HCT116 (cell line): Measurements from ENCODE around the gene ALAS1.

ENCODE experiments used
- CTCF ChIP-seq, 3 experiments: fragments of 200-600 bp in 1 of 3; sonication (generic) in 1 of 3; IDR thresholded peaks in 2 of 3; conservative IDR thresholded peaks in 1 of 3; 2 replicates each; pipeline ENCODE4 v1.5.1; 2012 to 2017; ENCODE audit warnings: low read depth in 2 of 3, low read length in 2 of 3, antibody characterized with exemption in 1 of 3, borderline replicate concordance in 1 of 3, control low read depth in 1 of 3, mild to moderate bottlenecking in 1 of 3, mixed read lengths in 1 of 3, mixed run types in 1 of 3, moderate library complexity in 1 of 3; ENCODE audit not compliant: insufficient read depth in 1 of 3
- POLR2A ChIP-seq: IDR thresholded peaks from 2 replicates; pipeline ENCODE4 v1.7.0; 2011; ENCODE audit warnings: borderline replicate concordance; ENCODE audit not compliant: insufficient read depth, insufficient read length; ENCODE audit errors: extremely low read depth
- POLR2AphosphoS5 ChIP-seq: IDR thresholded peaks from 2 replicates; pipeline ENCODE4 v1.6.1; 2011; ENCODE audit warnings: mild to moderate bottlenecking, low read depth, low read length, moderate library complexity
- ZNF274 ChIP-seq: fragments of 200-500 bp; sonication (Bioruptor generic); IDR thresholded peaks from 2 replicates; pipeline ENCODE4 v1.6.1; 2014; ENCODE audit warnings: mild to moderate bottlenecking, low read depth, low read length, inconsistent platforms

- TF ChIP-seq CTCF (IDR thresholded peaks at IDR 0.05 in 2 of 3, conservative IDR thresholded peaks at IDR 0.05 in 1 of 3; ENCODE audit: borderline replicate concordance in 1 of 3, insufficient read depth in 1 of 3, low read depth in 2 of 3, low read length in 2 of 3), result peak in 2 of 3 experiments; percentile 30 to 38; a peak in 3 of 6 replicates
- TF ChIP-seq POLR2A, result no peak
- peak; percentile 62 for TF ChIP-seq POLR2AphosphoS5
- no peak for TF ChIP-seq ZNF274
These were observed 44.4 kb upstream of the ALAS1 start for GRCh38 chr3:52153389-52154096.
